NB4 (cell line): ENCODE results near the gene CLEC2A.

ENCODE experiments used
- DNase-seq: peaks from one replicate; pipeline ENCODE4 v3.0.0; 2010; ENCODE audit warnings: low read depth
- H3K4me3 ChIP-seq: one replicate; pipeline ENCODE4 v1.5.1; 2011; ENCODE audit warnings: mild to moderate bottlenecking, low read depth, low read length, moderate library complexity
- MYC ChIP-seq: IDR thresholded peaks from 2 replicates; pipeline ENCODE4 v1.6.1; 2011; ENCODE audit warnings: low read depth, low read length
- POLR2A ChIP-seq: IDR thresholded peaks from 2 replicates; pipeline ENCODE4 v1.6.1; 2011; ENCODE audit warnings: mild to moderate bottlenecking; ENCODE audit not compliant: insufficient read length; ENCODE audit errors: extremely low read depth
- TF ChIP-seq, protein P1 (sequence below): IDR thresholded peaks from one replicate; pipeline ENCODE4 v1.5.1; 2012; ENCODE audit warnings: low read depth, low read length
- TF ChIP-seq, protein P2 (sequence below): IDR thresholded peaks from 2 replicates; pipeline ENCODE4 v1.6.1; 2011; ENCODE audit warnings: low read depth, low read length

CLEC2A gene

DNA sequence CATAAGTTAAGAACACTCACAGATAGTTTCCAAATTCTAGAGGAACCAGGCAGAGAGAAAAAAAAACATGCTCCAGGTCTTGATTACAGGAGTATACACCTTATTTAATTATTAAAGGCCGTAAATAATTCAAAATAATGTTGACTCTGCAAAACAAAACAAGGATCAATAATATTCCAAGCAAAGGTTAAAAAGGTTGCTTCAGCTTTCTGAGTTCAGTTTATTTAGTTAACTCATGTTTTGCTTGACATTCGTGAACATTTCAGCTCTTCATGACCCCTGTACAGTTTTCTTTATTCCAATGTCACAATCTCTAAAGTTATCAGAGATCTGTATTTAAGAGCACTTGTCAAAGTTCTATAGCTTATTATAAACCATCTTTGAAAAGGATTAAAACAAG is 31.2 kb downstream of the CLEC2A start:
- no peak for DNase-seq
- TF ChIP-seq POLR2A: no peak
- H3K4me3 ChIP-seq: no peak overlapping the region

DNA sequence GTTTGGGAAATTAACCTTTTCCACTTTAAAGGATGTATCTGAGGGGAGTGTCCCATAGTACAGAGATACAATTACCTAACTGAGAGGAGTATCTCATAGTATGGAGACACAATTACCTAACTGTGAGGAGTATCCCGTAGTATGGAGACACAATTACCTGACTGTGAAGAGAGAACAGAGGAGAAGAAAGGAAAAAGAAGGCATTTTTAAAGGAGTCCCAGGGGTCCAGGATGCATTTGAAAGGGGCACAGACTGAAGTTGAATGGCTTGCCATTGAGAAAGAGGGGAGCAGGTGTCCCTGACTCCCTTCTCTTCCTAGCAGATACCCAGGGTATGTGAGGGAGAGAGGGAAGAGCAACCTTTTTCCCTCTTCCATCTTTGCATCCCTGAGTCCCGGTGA is 33.0 kb downstream of the CLEC2A start:
- DNase-seq: no peak
- no peak overlapping the region for H3K4me3 ChIP-seq
- no peak for TF ChIP-seq MYC
- TF ChIP-seq POLR2A: no peak
- TF ChIP-seq, protein P1, sequence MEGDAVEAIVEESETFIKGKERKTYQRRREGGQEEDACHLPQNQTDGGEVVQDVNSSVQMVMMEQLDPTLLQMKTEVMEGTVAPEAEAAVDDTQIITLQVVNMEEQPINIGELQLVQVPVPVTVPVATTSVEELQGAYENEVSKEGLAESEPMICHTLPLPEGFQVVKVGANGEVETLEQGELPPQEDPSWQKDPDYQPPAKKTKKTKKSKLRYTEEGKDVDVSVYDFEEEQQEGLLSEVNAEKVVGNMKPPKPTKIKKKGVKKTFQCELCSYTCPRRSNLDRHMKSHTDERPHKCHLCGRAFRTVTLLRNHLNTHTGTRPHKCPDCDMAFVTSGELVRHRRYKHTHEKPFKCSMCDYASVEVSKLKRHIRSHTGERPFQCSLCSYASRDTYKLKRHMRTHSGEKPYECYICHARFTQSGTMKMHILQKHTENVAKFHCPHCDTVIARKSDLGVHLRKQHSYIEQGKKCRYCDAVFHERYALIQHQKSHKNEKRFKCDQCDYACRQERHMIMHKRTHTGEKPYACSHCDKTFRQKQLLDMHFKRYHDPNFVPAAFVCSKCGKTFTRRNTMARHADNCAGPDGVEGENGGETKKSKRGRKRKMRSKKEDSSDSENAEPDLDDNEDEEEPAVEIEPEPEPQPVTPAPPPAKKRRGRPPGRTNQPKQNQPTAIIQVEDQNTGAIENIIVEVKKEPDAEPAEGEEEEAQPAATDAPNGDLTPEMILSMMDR: no peak
- TF ChIP-seq, protein P2, sequence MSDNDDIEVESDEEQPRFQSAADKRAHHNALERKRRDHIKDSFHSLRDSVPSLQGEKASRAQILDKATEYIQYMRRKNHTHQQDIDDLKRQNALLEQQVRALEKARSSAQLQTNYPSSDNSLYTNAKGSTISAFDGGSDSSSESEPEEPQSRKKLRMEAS: no peak

DNA sequence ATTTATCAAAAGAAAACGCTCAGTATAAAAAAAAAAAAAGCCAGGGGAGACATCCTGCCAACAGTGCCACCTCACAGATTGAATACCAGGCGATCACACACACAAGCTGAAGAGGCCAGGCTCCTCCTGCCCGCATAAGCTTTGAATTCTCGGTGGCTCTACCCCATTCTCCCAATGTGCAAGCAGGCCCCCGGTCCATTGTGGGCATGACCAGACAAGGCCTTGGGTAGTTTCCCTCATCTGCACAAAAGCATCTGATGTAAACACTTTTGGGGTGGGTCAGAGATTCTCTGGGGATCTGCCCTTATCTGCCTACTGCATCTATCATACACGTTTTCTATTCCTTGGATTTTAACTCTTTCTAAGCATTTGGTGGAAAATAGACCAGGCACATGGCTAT is 34.6 kb downstream of the CLEC2A start:
- DNase-seq: no peak
- TF ChIP-seq POLR2A: no peak
- no peak for TF ChIP-seq MYC
- TF ChIP-seq, protein P1: no peak
- TF ChIP-seq, protein P2: no peak
- H3K4me3 ChIP-seq: no peak overlapping the region

DNA sequence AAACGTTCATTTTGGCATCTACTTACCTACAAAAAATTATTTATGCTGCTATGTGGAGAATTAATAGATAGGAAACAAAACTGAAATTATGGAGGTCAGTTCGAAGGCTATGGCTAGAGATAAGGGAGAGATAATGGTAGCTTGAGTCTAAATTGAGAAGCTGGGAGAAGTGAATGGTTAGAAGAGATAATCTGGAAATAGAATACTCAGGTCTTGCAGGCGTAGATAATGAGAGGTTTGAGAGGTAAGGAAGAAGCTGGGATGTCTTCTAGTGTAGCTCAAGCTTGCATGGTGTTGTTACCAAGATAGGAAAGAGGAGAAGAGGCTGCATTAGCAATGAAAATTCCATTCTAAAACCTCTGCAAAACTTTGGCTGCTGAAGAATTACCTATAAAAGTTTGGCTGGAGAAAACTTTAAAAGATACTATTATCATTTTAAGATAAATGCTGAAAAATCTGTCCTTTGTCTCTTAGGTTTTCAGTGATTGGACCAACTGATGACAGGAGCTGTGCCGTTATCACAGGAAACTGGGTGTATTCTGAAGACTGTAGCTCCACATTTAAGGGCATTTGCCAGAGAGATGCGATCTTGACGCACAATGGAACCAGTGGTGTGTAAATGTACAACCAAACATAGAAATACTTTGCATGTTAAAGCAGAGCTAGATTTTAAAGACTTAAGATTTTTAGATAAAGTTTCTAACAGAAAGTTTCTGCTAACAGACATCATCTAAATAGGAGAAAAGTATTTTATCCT is 36.8 kb downstream of the CLEC2A start:
- H3K4me3 ChIP-seq: no peak overlapping the region
- TF ChIP-seq, protein P2: no peak
- TF ChIP-seq MYC (no peak), POLR2A (no peak)
- TF ChIP-seq, protein P1: no peak
- no peak for DNase-seq

DNA sequence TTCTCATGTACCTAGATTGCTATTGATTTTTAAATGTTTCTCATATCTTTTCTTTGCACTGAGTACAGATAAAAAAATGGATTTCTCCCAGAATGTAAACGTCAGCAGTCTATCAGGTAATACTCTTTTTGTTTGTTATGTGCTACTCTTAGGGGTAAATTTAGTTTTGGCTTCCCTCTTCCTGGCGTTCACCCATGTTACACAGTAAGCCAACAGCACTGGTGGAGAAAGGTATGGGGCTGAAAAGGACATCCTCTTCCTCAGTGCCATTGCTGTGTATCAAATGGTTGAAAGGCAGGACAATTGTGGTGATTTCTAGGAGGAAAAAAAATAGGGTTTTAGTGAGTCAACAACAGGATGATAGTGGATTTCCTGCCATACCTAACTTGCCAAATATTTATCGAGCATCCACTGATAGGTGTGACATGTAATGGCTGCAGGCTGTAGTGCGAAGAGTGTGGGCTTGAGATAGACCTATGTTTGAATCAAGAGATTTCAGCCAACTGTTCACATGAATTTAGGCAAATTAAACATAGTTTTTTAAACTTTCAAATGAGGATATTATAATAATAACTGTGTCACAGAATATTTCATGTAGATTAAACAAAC is 43.4 kb downstream of the CLEC2A start:
- no peak for DNase-seq
- H3K4me3 ChIP-seq: no peak overlapping the region
- TF ChIP-seq MYC (no peak), POLR2A (no peak)
- TF ChIP-seq, protein P2: no peak
- TF ChIP-seq, protein P1: no peak

DNA sequence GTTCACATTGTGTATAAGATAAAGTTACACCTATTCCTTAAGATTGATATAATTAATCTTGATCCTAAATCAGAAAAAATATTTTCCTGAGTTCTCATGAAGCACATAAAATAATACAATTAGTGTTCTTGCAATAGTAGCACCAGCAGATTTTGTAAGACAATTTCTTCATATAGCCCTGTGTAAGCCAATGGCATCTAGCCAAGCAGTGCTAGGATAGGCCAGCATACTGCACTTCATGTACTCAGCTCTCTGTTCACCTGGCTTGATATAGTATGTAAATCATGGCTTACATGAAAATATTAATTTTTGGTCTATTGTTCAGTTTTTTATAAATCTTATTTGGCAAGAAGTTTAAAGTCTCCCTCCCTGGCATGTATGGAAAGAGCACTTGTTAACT is 49.0 kb downstream of the CLEC2A start:
- TF ChIP-seq, protein P2: no peak
- TF ChIP-seq, protein P1: no peak
- TF ChIP-seq MYC (no peak), POLR2A (no peak)
- no peak for DNase-seq
- no peak overlapping the region for H3K4me3 ChIP-seq
